HepG2 (cell line): ENCODE data around the gene PLD1. TPM values are rescaled to one million over a fixed set of nuclear protein-coding genes. Genes with fewer than 3 reads are reported as not detected.

Experiments used
- KLF6 ChIP-seq: IDR thresholded peaks from 2 replicates; pipeline ENCODE4 v1.8.0; 2016; ENCODE audit warnings: missing biosample characterization, missing genetic modification reagents
- NR2C2 ChIP-seq: sonication (generic); formaldehyde crosslinking; IDR thresholded peaks from 2 replicates; pipeline ENCODE4 v1.4.0; 2020; ENCODE audit warnings: missing genetic modification reagents, mild to moderate bottlenecking, moderate library complexity, borderline replicate concordance
- THYN1 ChIP-seq: sonication (generic); formaldehyde crosslinking; IDR thresholded peaks from 2 replicates; pipeline ENCODE4 v1.8.1; 2023; ENCODE audit warnings: low read depth, mild to moderate bottlenecking, moderate library complexity, missing genetic modification reagents, borderline replicate concordance
- ZMAT5 ChIP-seq: sonication (generic); formaldehyde crosslinking; IDR thresholded peaks from 2 replicates; pipeline ENCODE4 v1.5.0; 2020; ENCODE audit warnings: mild to moderate bottlenecking, low read depth, missing genetic modification reagents, borderline replicate concordance
- polyA plus RNA-seq, 8 experiments: library from polyadenylated mRNA; depleted of rRNA in 3 of 8; stranded (reverse) in 7 of 8; unstranded in 1 of 8; fragments of >200 nt; fragmentation: Illumina TruSeq in 4 of 8; extraction: Trizol in 4 of 8; gene quantifications; 2 replicates each; pipeline versions ENCODE4 v1.2.1 to v1.2.3, GENCODE V29; 2011 to 2016; ENCODE audit warnings: low read depth in 4 of 8, missing spikeins in 1 of 8, mixed read lengths in 1 of 8; ENCODE audit not compliant: insufficient read depth in 1 of 8
- total RNA-seq, 5 experiments: library from RNA; depleted of rRNA; stranded (reverse); fragments of >200 nt; fragmentation: Illumina TruSeq; extraction: Trizol; gene quantifications; 2 replicates each; pipeline ENCODE4 v1.2.3, GENCODE V29; 2016; ENCODE audit warnings: low read depth in 1 of 5
- TF ChIP-seq, protein P1 (sequence below): sonication (generic); formaldehyde crosslinking; IDR thresholded peaks from 2 replicates; pipeline ENCODE4 v1.4.0; 2020; ENCODE audit warnings: mild to moderate bottlenecking, missing genetic modification reagents
- TF ChIP-seq, protein P2 (sequence below): sonication (generic); formaldehyde crosslinking; IDR thresholded peaks from 2 replicates; pipeline ENCODE4 v1.4.0; 2020; ENCODE audit warnings: missing genetic modification reagents

The PLD1 gene
- total and polyA plus RNA-seq, 2 of the 13 experiments (the other 11 are each of a cell fraction or from before 2014, with no cell fraction given) = 27.1 to 59.4 TPM

DNA sequence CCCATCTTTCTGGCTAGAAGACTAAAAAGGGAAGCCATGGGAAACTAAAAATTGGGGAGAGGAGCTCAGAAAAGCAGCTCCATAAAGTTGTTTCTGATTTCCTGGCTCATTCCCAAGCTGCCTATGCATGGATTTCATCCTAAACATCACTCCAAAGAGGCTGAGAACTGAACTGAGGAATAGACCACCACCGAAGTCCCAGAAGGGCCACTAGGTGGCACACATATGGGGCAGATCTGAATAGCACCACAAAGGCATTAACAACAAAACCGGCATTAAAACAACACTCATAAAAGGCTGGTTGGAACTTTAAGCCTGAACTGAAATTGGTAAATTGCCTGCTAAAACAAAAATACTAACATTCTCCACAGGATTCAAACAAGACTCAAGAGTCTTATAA is 106.3 kb downstream of the PLD1 start (continued):
- TF ChIP-seq, protein P1, sequence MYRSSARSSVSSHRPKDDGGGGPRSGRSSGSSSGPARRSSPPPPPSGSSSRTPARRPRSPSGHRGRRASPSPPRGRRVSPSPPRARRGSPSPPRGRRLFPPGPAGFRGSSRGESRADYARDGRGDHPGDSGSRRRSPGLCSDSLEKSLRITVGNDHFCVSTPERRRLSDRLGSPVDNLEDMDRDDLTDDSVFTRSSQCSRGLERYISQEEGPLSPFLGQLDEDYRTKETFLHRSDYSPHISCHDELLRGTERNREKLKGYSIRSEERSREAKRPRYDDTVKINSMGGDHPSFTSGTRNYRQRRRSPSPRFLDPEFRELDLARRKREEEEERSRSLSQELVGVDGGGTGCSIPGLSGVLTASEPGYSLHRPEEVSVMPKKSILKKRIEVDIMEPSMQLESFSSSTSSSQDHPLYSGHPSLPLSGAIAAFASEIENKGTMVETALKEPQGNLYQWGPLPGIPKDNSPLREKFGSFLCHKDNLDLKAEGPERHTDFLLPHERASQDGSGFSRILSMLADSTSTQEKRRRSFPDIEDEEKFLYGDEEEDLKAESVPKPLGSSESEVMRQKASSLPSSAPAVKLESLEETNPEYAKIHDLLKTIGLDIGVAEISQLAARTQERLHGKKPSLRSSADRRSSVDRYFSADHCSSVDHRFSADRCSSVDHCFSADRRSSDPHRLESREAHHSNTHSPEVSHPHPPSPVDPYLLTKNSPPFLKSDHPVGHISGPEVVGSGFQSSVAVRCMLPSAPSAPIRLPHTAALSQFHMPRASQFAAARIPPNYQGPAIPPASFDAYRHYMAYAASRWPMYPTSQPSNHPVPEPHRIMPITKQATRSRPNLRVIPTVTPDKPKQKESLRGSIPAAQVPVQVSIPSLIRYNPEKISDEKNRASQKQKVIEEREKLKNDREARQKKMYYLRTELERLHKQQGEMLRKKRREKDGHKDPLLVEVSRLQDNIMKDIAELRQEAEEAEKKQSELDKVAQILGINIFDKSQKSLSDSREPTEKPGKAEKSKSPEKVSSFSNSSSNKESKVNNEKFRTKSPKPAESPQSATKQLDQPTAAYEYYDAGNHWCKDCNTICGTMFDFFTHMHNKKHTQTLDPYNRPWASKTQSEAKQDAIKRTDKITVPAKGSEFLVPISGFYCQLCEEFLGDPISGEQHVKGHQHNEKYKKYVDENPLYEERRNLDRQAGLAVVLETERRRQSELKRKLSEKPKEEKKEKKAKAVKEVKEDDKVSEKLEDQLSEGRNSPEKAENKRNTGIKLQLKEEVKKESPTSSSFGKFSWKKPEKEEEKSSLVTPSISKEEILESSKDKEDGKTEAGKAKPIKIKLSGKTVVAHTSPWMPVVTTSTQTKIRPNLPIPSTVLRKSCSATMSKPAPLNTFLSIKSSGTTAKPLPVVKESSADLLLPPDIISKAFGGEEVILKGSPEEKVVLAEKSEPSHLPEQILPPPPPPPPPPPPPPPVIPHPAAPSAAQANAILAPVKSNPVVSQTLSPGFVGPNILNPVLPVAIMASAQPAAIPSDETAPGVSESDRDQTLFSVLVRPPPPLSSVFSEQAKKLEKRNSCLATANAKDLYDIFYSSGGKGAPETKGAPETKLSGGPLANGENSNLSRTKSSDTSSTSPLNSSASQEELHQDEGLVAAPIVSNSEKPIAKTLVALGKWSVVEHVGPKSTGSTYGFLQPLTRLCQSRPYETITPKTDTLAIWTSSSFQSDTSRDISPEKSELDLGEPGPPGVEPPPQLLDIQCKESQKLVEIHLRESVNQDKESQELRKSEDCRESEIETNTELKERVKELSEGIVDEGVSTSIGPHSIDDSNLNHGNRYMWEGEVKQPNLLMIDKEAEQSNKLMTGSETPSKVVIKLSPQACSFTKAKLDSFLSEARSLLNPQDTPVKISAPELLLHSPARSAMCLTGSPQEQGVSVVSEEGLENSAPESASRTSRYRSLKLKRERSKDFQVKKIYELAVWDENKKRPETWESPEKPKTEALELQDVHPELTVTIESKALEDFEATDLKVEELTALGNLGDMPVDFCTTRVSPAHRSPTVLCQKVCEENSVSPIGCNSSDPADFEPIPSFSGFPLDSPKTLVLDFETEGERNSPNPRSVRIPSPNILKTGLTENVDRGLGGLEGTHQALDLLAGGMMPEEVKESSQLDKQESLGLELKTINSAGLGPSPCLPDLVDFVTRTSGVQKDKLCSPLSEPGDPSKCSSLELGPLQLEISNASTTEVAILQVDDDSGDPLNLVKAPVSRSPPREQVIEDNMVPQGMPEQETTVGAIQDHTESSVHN (CRISPR knock-in tag) = no peak
- TF ChIP-seq NR2C2 (no peak), ZMAT5 (CRISPR knock-in tag) (no peak), KLF6 (CRISPR knock-in tag) (no peak), THYN1 (CRISPR knock-in tag) (no peak)
- TF ChIP-seq, protein P2, sequence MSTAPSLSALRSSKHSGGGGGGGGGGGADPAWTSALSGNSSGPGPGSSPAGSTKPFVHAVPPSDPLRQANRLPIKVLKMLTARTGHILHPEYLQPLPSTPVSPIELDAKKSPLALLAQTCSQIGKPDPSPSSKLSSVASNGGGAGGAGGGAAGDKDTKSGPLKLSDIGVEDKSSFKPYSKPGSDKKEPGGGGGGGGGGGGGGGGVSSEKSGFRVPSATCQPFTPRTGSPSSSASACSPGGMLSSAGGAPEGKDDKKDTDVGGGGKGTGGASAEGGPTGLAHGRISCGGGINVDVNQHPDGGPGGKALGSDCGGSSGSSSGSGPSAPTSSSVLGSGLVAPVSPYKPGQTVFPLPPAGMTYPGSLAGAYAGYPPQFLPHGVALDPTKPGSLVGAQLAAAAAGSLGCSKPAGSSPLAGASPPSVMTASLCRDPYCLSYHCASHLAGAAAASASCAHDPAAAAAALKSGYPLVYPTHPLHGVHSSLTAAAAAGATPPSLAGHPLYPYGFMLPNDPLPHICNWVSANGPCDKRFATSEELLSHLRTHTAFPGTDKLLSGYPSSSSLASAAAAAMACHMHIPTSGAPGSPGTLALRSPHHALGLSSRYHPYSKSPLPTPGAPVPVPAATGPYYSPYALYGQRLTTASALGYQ (CRISPR knock-in tag) = no peak
